GF-D8 (cell line): ENCODE data around the gene POLG2.
"Not testable (repeated sequence)": the region's sequence is repeated elsewhere in the genome, so short reads cannot be mapped to it uniquely, and the experiment has no call there.

Source experiments
- DNase-seq: peaks from one replicate; lab custom pipeline; 2025; lab: John Stamatoyannopoulos, UW

The POLG2 gene

DNA sequence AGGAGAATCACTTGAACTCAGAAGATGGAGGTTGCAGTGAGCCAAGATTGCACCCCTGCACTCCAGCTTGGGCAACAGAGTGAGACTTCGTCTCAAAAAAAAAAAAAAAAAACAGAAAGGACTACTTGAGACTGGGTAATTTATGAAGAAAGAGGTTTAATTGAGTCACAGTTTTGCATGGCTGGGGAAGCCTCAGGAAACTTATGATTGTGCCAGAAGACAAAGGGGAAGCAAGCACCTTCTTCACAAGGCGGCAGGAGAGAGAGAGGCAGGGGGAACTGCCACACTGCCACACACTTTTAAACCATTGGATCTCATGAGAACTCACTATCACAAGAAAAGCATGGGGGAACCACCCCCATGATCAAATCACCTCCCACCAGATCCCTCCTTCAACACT, 56.9 kb downstream of the POLG2 start:
- DNase-seq = no peak

DNA sequence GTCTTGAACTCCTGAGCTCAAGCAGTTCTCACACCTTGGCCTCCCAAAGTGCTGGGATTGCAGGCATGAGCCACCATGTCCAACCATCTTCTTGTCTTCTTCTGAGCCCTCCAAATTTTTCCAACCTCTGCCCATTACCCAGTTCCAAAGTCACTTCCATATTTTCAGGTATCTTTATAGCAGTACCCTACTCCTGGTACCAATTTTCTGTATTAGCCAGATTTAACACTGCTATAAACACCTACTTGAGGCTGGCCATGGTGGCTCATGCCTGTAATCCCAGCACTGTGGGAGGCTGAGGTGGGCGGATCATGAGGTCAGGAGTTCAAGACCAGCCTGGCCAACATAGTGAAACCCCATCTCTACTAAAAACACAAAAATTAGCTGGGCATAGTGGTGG, 57.3 kb downstream of the POLG2 start:
- DNase-seq = not testable (repeated sequence)

DNA sequence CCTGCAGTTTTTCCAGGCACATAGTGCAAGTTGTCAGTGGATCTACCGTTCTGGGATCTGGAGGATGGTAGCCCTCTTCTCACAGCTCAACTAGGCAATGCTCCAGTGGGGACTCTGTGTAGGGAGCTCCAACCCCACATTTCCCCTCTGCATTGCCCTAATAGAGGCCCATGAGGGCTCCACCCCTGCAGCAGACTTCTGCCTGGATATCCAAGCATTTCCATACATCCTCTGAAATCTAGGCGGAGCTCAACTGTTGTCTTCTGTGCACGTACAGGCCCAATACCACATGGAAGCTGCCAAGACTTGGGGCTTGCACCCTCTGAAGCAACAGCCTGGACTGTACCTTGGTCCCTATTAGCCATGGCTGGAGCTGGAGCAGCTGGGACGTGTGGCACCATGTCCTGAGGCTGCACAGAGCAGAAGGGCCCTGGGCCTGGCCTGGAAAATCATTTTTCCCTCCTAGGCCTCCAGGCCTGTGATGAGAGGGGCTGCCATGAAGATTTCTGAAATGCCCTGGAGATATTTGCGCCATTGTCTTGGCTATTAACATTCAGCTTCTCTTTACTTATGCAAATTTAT, 58.8 kb downstream of the POLG2 start:
- DNase-seq = no peak

DNA sequence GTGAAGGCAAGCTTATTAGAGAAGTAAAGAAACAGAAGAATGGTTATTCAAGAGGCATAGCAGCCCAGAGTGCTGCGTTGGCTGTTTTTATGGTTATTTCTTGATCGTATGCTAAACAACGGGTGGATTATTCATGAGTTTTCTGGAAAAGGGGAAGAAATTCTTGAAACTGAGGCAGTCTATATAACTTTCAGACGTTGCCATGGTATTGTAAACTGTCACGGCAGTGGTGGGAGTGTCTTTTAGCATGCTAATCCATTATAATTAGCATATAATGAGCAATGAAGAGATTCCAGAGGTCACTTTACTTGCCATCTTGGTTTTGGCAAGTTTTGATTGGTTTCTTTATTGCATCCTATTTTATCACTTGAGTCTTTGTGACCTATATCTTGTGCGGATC, 65.3 kb downstream of the POLG2 start:
- DNase-seq = no peak

DNA sequence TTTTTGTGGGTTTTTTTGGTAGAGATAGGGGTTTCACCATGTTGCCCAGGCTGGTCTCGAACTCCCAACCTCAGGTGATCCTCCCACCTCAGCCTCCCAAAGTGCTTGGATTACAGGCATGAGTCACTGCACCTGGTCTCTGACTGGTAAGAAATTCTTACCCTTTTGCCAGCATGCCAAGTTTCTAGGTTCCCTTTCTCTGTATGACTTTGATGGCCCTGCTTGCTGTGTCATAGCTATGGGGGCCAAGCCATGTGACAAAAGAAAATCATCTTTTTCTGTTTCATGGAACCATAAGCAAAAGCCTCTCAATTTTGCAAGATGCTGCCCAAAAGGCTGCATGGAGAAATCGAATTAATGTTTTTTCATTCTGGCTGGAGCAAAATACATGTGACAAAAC, 66.8 kb downstream of the POLG2 start:
- DNase-seq = not testable (repeated sequence)

DNA sequence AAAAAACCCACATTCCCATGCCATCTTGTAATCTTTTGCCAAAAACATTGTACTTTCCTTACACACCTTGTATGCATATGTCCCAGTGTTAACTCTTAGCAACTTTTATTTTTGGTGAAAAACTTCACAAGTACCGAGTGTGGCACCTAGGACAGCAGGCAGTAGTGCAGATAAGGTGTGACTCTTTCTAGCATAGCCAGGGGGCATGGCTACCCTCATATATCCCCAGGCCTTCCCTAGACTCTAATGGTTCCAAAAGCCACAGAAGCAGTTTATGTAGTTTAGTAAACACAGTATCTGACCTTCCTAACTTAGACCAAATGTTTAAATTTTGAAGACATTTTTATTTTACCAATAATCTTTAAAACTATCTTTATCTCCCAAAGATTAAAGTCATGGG, 68.4 kb downstream of the POLG2 start:
- no peak for DNase-seq
